ENCODE measurements around the gene UBA7.
A peak's percentile ranks its signal among the peaks of the same experiment; 100 is the strongest.
"Not testable (repeated sequence)": the region's sequence is repeated elsewhere in the genome, so short reads cannot be mapped to it uniquely, and the experiment has no call there.

Gene UBA7

GRCh38 chr3:49804141-49805041 lies 9.4 kb downstream of the UBA7 start:
- DNase-seq, result peak; percentile 57

GRCh38 chr3:49803465-49804140 lies 10.2 kb downstream of the UBA7 start:
- DNase-seq, result peak; percentile 82

DNA sequence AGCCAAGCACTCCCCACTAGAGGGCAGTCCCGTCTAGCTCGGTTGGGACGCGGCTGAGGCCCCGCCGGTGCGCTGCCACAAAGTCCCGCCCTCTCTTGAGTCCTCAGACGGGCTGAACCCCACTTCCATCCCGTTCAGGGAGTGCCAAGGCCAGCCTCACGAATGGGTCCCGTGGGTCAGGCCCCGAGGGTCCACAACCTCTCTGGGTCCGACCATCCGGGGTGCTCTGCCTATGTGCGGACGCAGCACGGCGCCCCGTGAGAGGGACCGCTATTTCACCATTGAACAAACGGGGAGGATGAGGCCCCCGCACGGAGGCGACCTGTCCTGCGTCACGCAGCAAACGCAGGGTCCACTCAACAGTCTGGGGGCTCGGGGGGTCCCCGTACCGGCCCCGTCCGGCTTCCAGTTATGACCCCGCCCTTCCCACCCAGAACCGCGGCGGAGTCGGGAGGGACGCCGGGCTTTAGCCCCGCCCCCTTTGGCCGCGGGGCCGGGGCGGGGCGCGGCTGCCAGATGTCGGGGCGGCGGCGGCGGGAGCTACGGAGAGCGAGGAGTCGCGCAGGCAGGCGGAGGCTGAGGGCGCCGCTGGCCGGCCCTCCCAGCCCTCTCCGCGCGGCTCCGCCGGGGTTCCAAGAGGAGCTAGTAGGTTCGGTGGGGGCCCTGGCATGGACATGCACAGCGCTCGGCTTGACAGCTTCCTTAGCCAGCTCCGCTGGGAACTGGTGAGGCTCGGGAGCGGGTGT lies 10.9 kb downstream of the UBA7 start, which contains the start of gene INKA1:
Gene INKA1 (plus strand): TSS at position 543 of the 746 bp plus-strand sequence. CDS start 132 bp downstream, at position 675.
- peak; percentile 91 for DNase-seq

GRCh38 chr3:49801160-49801559 lies 12.6 kb downstream of the UBA7 start:
- DNase-seq, result no peak

GRCh38 chr3:49799761-49800160 lies 14.0 kb downstream of the UBA7 start, which contains the start of gene CDHR4:
CDHR4 (minus strand) TSS chr3:49799873; CDS start chr3:49799812, 61 bp downstream.
- no peak for DNase-seq

GRCh38 chr3:49799105-49799504 lies 14.6 kb downstream of the UBA7 start:
- DNase-seq, result no peak

DNA sequence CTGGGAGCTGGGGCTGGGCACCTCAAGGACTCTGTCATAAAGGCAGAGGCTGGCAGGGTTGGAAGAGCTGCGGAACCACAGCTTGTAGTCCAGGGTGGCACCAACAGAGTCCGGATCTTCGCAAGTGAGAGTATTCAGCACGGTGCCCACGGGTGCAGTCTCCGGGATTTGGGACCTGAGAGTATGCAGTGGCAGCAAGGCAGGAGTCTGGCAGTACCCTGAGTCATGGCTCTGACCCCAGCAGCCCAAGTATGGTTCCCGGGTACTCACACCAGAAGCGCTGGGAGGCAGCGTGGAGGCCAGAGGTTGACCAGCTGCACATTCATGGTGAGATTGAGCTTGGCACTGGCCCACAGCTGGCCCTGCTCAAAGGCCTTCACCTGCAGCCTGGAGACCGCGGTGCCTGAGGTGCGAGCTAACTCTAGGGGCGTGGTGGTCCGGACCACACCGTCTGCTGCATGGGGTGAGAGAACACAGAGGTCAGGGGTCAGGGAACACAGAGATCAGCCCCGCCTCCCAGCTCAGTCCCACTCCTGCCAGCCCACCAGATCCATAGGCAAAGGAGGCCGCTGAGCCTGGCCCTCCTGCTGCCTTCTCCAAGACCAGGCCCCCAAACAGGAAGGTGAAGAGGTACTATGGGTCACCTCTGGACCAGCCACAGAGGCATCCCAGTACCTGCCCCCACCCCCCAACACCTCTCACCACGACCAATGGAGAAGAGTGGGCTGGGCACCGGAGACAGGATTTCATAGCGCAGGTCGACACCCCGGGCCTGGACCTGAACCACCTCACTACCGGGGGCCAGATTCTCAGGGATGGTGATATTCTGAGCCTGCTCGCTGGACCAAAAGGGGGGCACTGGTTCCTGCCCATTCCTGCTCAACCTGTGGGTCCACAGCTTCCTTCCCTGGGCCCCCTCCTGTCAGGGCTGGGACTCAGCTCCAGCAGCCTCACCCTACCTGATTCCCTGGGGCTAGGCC lies 18.5 kb downstream of the UBA7 start:
- no peak for DNase-seq

DNA sequence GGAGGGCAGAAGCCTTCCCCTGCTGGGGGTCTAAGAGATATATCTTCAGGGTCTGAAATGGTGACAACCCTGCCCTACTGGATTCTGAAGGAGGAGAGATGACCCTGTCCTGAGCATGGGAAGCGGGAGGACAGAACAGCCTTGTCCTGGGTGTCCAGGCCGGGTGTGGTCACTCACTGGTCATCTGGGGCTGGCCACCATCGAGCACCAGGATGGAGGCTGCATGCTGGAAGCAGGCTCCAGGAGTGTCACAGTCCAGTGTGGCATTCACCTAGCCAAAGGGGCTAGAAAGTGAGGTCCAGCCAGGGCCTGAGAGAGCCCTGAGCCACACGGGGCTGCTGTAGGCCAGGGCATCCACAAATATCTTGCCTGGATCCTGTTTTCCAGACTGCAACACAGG lies 19.3 kb downstream of the UBA7 start:
- no peak for DNase-seq

DNA sequence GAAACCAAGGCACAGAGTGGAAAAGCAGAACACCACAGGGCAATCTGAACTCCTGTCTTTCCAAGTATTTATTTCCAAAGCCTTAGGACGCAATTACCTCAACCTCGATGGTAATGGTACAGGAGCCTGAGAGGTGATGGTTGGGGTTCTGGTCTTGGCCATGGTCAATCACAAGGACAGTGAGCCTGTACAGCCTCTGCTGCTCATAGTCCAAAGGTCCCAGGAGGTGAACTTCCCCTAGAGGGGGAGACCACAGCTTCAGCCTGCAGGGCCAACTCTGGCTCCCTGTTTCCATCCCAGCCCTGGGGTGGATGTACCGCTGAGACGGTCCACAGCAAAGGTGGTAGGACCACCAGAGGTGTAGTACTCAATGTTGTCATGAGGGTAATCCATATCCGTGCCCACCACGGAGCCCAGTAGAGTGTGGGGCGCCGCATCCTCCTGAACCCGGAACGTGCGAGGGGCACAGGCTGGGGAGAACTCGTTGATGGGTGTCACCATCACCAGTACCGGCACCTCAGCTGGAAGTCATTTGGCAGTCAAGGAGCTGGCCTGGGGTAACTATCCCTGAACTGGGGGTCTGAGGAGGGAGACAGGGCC lies 20.2 kb downstream of the UBA7 start:
- no peak for DNase-seq

DNA sequence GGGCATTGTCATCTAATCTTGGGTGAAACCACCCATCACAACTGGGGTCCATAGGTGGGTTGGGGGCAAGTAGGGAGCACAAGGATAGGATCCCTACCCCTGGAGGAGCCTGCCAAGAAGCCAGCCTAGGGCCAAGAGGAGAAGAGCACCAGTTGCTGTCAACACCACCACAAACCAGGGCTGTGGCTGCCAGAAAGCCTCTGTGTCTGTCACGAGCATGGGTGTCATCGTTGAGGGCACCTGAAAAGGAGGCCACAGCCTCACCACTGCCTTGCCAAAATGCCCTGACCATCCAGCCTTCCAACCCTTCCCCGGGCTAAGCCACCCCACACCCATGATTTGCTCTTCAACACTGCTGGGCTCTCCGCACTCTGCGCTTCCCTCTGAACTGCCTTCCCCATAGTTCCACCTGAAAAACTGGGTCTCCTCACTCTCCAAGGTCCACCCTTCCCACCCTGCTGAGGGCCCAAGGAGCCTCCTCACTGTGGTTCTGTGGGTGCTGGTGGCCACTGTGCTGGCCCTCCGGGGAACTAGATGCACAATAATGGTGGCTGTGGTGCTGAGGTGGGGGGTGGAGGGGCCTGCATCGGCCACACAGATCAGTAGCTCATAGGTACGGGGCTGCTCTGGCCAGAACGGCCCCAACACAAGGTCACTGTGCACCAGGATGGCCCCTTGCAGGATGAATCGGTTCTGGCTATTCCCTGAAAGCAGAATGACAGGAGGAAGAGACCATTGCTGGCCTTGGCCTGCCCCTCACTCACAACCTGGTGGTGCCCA lies 21.2 kb downstream of the UBA7 start:
- no peak for DNase-seq

GRCh38 chr3:49791571-49791970 lies 22.2 kb downstream of the UBA7 start:
- DNase-seq, result no peak

GRCh38 chr3:49790626-49791411 lies 22.9 kb downstream of the UBA7 start:
- DNase-seq, result no peak

- no peak for DNase-seq
These were observed 25.7 kb downstream of the UBA7 start for GRCh38 chr3:49788056-49788455.

GRCh38 chr3:49787536-49787935 lies 26.2 kb downstream of the UBA7 start:
- DNase-seq, result no peak

GRCh38 chr3:49787182-49787464 lies 26.6 kb downstream of the UBA7 start:
- no peak for DNase-seq

DNA sequence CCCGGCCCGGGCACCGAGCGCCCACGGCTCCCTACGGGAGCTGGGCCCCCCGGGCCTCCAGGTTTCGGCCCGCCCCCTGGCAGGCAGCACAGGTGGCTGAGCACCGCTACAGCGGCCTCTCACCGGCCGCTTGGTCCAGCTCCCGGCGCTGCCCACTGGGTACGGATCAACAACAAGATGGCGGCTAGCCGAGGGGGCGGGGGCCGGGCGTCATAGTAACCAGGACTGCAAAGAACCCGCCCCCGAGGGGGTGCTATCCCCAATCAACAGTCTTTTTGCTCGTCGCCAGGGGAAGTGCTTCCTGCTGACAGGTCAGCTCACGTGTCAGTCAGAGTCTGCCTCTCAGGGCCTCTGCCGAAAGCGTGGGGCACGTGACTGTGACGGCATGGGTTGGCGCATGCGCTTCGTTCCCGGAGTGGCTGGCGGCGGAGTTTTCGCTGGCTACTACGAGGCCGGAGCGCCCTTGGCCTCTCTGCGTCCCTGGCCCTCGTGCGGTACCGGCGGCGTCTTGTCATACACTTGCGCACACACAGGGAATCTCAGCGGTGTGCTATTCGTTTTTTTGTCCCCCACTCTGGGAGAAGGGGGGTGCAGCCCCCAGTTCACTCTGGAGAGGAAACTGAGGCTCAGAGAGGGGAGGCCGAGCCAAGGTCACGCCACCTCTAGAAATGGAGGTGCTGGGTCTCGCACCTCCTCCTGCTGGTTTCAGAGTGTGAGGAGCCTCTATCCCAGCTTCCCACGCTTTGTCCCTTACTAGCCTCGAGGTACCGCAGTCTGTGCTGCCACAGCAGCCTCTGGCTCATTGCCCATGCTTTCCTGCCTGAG lies 27.2 kb downstream of the UBA7 start, which contains the start of gene IP6K1:
Gene IP6K1 (minus strand): TSS at position 186 of the 825 bp plus-strand sequence. CDS start 38,502 bp downstream, outside the sequence.
- DNase-seq, result peak; percentile 100

DNA sequence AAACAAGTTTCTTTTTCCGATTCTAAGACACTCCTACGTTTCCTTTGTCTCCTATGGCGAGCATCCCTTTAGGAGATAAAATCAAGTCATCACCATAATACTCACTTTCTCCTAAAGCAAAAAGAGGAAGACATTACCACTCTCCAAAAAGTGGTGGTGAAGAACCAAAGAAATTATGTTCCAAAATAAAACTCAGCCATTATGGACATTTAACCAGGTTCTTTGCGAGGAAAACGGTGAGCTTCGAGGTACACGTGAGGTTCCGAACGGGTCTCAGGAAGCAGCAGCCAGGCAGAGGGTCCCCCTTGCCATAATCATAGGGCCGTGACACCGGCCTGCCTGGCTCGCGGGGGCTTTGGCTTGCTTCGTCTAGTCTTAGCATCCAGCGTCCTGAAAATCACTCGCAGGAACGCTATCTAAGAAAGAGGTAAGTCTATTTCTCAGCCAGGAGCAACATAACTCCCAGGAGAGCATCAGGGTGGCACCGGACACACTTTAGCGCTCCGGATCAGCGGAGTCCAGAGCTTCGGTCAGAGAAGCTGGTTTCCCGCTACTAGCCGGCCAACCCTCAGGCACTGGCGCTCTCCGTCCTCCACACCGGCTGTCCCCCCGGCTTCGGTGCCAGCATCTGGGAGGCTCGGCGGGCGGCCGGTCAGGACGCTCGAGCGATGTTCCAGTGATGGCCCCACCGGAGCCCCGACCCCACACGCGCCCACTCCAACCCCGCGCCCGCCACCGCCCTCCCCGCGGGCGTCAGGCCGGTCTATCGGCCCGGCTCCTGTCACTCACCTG lies 28.0 kb downstream of the UBA7 start:
- no peak for DNase-seq

GRCh38 chr3:49782277-49782676 lies 31.5 kb downstream of the UBA7 start:
- not testable (repeated sequence) for DNase-seq
